B cell (primary cell): ENCODE results near the gene BAHCC1. TPM values are rescaled to one million over a fixed set of nuclear protein-coding genes. Genes with fewer than 3 reads are reported as not detected.

Source experiments
- ATAC-seq: fragments of 200-7000 bp; cut with Tn5 transposase; one replicate; pipeline ENCODE4 v1.10.0; 2021; ENCODE audit warnings: low read depth, mild to moderate bottlenecking, moderate number of reproducible peaks, moderate library complexity
- CTCF ChIA-PET: fragments of 350-600 bp; sonication (Branson Sonifier 250); formaldehyde crosslinking; loops from one replicate; lab custom pipeline; 2021; ENCODE audit warnings: antibody characterized with exemption, inconsistent platforms; lab: Charles Lee
- POLR2A ChIA-PET: fragments of 350-600 bp; sonication (Branson Sonifier 250); formaldehyde crosslinking; loops from one replicate; lab custom pipeline; 2021; ENCODE audit warnings: antibody characterized with exemption; lab: Charles Lee
- DNase-seq: peaks from one replicate; pipeline ENCODE4 v3.0.0; 2013
- H2AFZ ChIP-seq: 2 replicates; pipeline ENCODE4 v1.6.1; 2012; ENCODE audit warnings: mild to moderate bottlenecking, low read depth, low read length; ENCODE audit not compliant: insufficient read depth, poor library complexity, severe bottlenecking
- H3K27ac ChIP-seq, 2 donors: 1 replicate in 1 of 2; 2 replicates in 1 of 2; pipeline ENCODE4 v1.5.1; 2012 to 2013; ENCODE audit warnings: low read length in 2 of 2, mild to moderate bottlenecking in 2 of 2, moderate library complexity in 1 of 2
- H3K27me3 ChIP-seq, 4 experiments: fragments of 200-600 bp in 1 of 4; sonication (generic) in 1 of 4; replicated peaks in 1 of 4; 1 replicate in 2 of 4; 2 replicates in 2 of 4; pipeline versions ENCODE4 v1.6.1 to v1.7.0; 2013 to 2016; ENCODE audit warnings: low read length in 3 of 4, mild to moderate bottlenecking in 2 of 4, mixed read lengths in 1 of 4, moderate library complexity in 1 of 4; ENCODE audit not compliant: insufficient read depth in 4 of 4, control insufficient read depth in 3 of 4; ENCODE audit errors: control extremely low read depth in 1 of 4
- H3K36me3 ChIP-seq, 2 experiments: replicated peaks in 1 of 2; 1 replicate in 1 of 2; 2 replicates in 1 of 2; pipeline versions ENCODE4 v1.6.1 to v1.7.1; 2013; ENCODE audit warnings: low read length in 1 of 2; ENCODE audit not compliant: insufficient read depth in 2 of 2, control insufficient read depth in 1 of 2; ENCODE audit errors: control extremely low read depth in 1 of 2, extremely low read depth in 1 of 2
- H3K4me1 ChIP-seq, 2 donors: fragments of 200-600 bp in 1 of 2; sonication (generic) in 1 of 2; 1 replicate in 1 of 2; 2 replicates in 1 of 2; pipeline versions ENCODE4 v1.5.1 to v1.6.1; 2013 to 2017; ENCODE audit warnings: low read length in 2 of 2; ENCODE audit not compliant: control insufficient read depth in 2 of 2, insufficient read depth in 2 of 2
- H3K4me2 ChIP-seq: replicated peaks from 2 replicates; pipeline ENCODE3; 2012; ENCODE audit warnings: mild to moderate bottlenecking, low read depth, low read length; ENCODE audit not compliant: poor library complexity, severe bottlenecking
- H3K4me3 ChIP-seq, 5 experiments: fragments of 200-600 bp in 1 of 5; sonication (generic) in 1 of 5; 1 replicate in 3 of 5; 2 replicates in 2 of 5; pipeline versions ENCODE4 v1.5.1 to v1.7.0; 2011 to 2016; ENCODE audit warnings: low read length in 4 of 5, mild to moderate bottlenecking in 4 of 5, low read depth in 2 of 5, control low read depth in 1 of 5, moderate library complexity in 1 of 5; ENCODE audit not compliant: insufficient read depth in 1 of 5; ENCODE audit errors: control extremely low read depth in 1 of 5, extremely low read depth in 1 of 5
- H3K79me2 ChIP-seq: fragments of 200-600 bp; sonication (generic); one replicate; pipeline ENCODE4 v1.6.0; 2016; ENCODE audit warnings: low read length; ENCODE audit not compliant: control insufficient read depth, insufficient read depth
- H3K9ac ChIP-seq: fragments of 200-600 bp; sonication (generic); 2 replicates; pipeline ENCODE4 v1.6.1; 2017; ENCODE audit warnings: mild to moderate bottlenecking, low read length, moderate library complexity
- H3K9me3 ChIP-seq, 3 donors: one replicate each; pipeline versions ENCODE4 v1.6.1 to v1.7.1; 2013; ENCODE audit warnings: low read length in 2 of 3; ENCODE audit not compliant: control insufficient read depth in 2 of 3, insufficient read depth in 1 of 3; ENCODE audit errors: control extremely low read depth in 1 of 3
- H4K20me1 ChIP-seq: 2 replicates; pipeline ENCODE4 v1.6.0; 2012; ENCODE audit warnings: mild to moderate bottlenecking, low read length; ENCODE audit not compliant: insufficient read depth, control insufficient read depth, poor library complexity, severe bottlenecking
- H3K27ac Mint-ChIP-seq: one replicate; pipeline ENCODE4 v1.8.0; 2021; ENCODE audit warnings: mixed read lengths
- H3K27me3 Mint-ChIP-seq: one replicate; pipeline ENCODE4 v1.8.0; 2021; ENCODE audit warnings: mixed read lengths
- H3K4me1 Mint-ChIP-seq: one replicate; pipeline ENCODE4 v1.8.0; 2021; ENCODE audit warnings: mixed read lengths
- H3K4me3 Mint-ChIP-seq: one replicate; pipeline ENCODE4 v1.8.0; 2021; ENCODE audit warnings: mixed read lengths
- H3K9me3 Mint-ChIP-seq: one replicate; pipeline ENCODE4 v1.8.0; 2022; ENCODE audit warnings: mixed read lengths; ENCODE audit not compliant: insufficient read depth
- CTCF ChIP-seq: fragments of 200-600 bp; IDR thresholded peaks from one replicate; pipeline ENCODE4 v1.8.0; 2022; ENCODE audit warnings: antibody characterized with exemption, mild to moderate bottlenecking
- EZH2 ChIP-seq: IDR thresholded peaks from 2 replicates; pipeline ENCODE4 v1.6.1; 2012; ENCODE audit warnings: borderline replicate concordance, low read depth, mild to moderate bottlenecking, moderate library complexity, low read length; ENCODE audit not compliant: insufficient read depth, poor library complexity, severe bottlenecking
- WGBS: methylation state at CpG from one replicate; pipeline ENCODE4 v1.1.5; 2013; ENCODE audit warnings: missing lambda C conversion rate; ENCODE audit not compliant: insufficient coverage; 5-methylcytosine and 5-hydroxymethylcytosine counted together
- intact Hi-C: fragments of 100-400 bp; cut with micrococcal nuclease; formaldehyde crosslinking; loops from one replicate; pipeline ENCODE4 v1.10.0; 2022
- polyA plus RNA-seq: library from polyadenylated mRNA; depleted of rRNA; stranded (reverse); fragments of >200 nt; gene quantifications from 2 replicates; pipeline ENCODE4 v1.2.3, GENCODE V29; 2012
- total RNA-seq, 2 donors: library from RNA; stranded (reverse); fragments of 120-200 nt in 1 of 2; gene quantifications; 1 replicate in 1 of 2; 2 replicates in 1 of 2; pipeline versions ENCODE4 v1.2.3 to v1.2.4, GENCODE V29; 2013 to 2022

The BAHCC1 gene
- total and polyA plus RNA-seq, 2 donors (not counting 1 experiment from before 2014, with no cell fraction given): 0.12 to 0.48 TPM

- Histone ChIP-seq H3K9me3 (peaks cover 0 to 39% (median 0%) of the 10 kb centered on the region in 3 donors), H3K4me1 (peaks cover 34 to 36% of the 10 kb centered on the region in 2 donors), H3K27ac (no peak overlapping the region), H3K9ac (peak overlapping the region; percentile 61), H3K4me3 (peak overlapping the region in 4 of 5 experiments; percentile 41 to 61 (median 54)), H3K4me2 (peak overlapping the region; percentile 94), H2AFZ (peak overlapping the region; percentile 83), H4K20me1 (peaks cover 12% of the 10 kb centered on the region), H3K79me2 (no peaks in the 10 kb centered on the region), H3K36me3 (no peaks in the 10 kb centered on the region), H3K27me3 (peaks cover 0 to 53% (median 32%) of the 10 kb centered on the region in 4 experiments)
- CTCF ChIA-PET: interaction anchor here (1.2 kb wide), 1 partner anchor 51 kb away, joined by 3 read pairs; no protein-coding TSS in a partner anchor
- peak; percentile 94 for ATAC-seq
- WGBS: 5% methylated on average over 89 of the region's 91 CpGs
- TF ChIP-seq CTCF (no peak), EZH2 (no peak)
- intact Hi-C loops: loop anchor here (1.0 kb wide), 3 partner anchors 51 to 166 kb away; partner anchors contain the start of genes ACTG1 and SLC38A10
- Mint-ChIP-seq H3K4me3 (peak overlapping the region; percentile 69), H3K27me3 (peaks cover 32% of the 10 kb centered on the region), H3K4me1 (peaks cover 21% of the 10 kb centered on the region), H3K9me3 (no peaks in the 10 kb centered on the region), H3K27ac (no peak overlapping the region)
- peak; percentile 93 for DNase-seq
- POLR2A ChIA-PET: interaction anchor here (0.5 to 0.6 kb wide), 2 partner anchors 48 to 166 kb away, joined by 3 to 4 read pairs; partner anchors contain the start of gene ACTG1
These were observed 49.0 kb upstream of the BAHCC1 start for GRCh38 chr17:81346090-81346907.
